Body of pancreas (tissue), 4 donors: Measurements from ENCODE around the gene NKX2-4. TPM values are rescaled to one million over a fixed set of nuclear protein-coding genes. Genes with fewer than 3 reads are reported as not detected.
"Not testable (repeated sequence)": the region's sequence is repeated elsewhere in the genome, so short reads cannot be mapped to it uniquely, and the experiment has no call there.

Source experiments
- ATAC-seq: fragments of 150-250 bp; one replicate; pipeline ENCODE4 v1.9.1; 2016
- DNase-seq, 4 donors: peaks; one replicate each; pipeline ENCODE4 v3.0.0-alpha.2; 2019
- H3K27ac ChIP-seq, 4 donors: fragments of 200-600 bp; sonication (generic); 1 replicate in 3 of 4; 2 replicates in 1 of 4; pipeline versions ENCODE4 v1.5.1 to v1.6.1; 2016 to 2019; ENCODE audit warnings: mild to moderate bottlenecking in 1 of 4, mixed read lengths in 1 of 4, moderate library complexity in 1 of 4
- H3K27me3 ChIP-seq, 2 donors: fragments of 200-600 bp; sonication (generic); one replicate each; pipeline ENCODE4 v1.6.0; 2016; ENCODE audit warnings: mild to moderate bottlenecking in 1 of 2
- H3K36me3 ChIP-seq, 2 donors: fragments of 200-600 bp; sonication (generic); replicated peaks in 1 of 2; 2 replicates each; pipeline ENCODE4 v1.5.1; 2016; ENCODE audit warnings: low read depth in 2 of 2; ENCODE audit not compliant: insufficient read depth in 1 of 2
- H3K4me1 ChIP-seq: fragments of 200-600 bp; sonication (generic); one replicate; pipeline ENCODE4 v1.6.0; 2016
- H3K4me3 ChIP-seq, 2 donors: fragments of 200-600 bp; sonication (generic); 1 replicate in 1 of 2; 2 replicates in 1 of 2; pipeline ENCODE4 v1.5.1; 2016 to 2019
- H3K9me3 ChIP-seq, 3 donors: fragments of 200-600 bp; sonication (generic); 1 replicate in 2 of 3; 2 replicates in 1 of 3; pipeline ENCODE4 v1.5.1; 2016
- CTCF ChIP-seq, 7 experiments: fragments of 450-650 bp in 4 of 7; fragments of 200-600 bp in 3 of 7; sonication (generic) in 3 of 7; IDR thresholded peaks; one replicate each; pipeline ENCODE4 v1.5.1; 2016 to 2019; ENCODE audit warnings: antibody characterized with exemption in 7 of 7
- POLR2A ChIP-seq, 3 donors: fragments of 450-650 bp; IDR thresholded peaks; one replicate each; pipeline ENCODE4 v1.6.1; 2016; ENCODE audit warnings: antibody characterized with exemption in 3 of 3, mild to moderate bottlenecking in 2 of 3
- WGBS, 2 donors: methylation state at CpG; one replicate each; pipeline ENCODE4 v1.1.5; 2017; 5-methylcytosine and 5-hydroxymethylcytosine counted together
- intact Hi-C: fragments of 100-400 bp; cut with DNase I; formaldehyde crosslinking; loops from one replicate; pipeline ENCODE4 v1.15.1; 2023
- total RNA-seq, 2 donors: library from RNA; depleted of rRNA; stranded (reverse); fragments of >200 nt; gene quantifications; one replicate each; pipeline ENCODE4 v1.1.0, GENCODE V29; 2016

NKX2-4 gene
- total RNA-seq, 2 donors from 2014 or later = not detected

- no peak for ATAC-seq
- Histone ChIP-seq H3K4me3 (no peak overlapping the region), H3K27me3 (no peaks in the 10 kb centered on the region), H3K27ac (no peak overlapping the region), H3K4me1 (no peaks in the 10 kb centered on the region), H3K9me3 (peaks cover 0 to 24% (median 0%) of the 10 kb centered on the region in 3 donors), H3K36me3 (no peaks in the 10 kb centered on the region)
- no peak for TF ChIP-seq POLR2A (IDR thresholded peaks at IDR 0.05)
- TF ChIP-seq CTCF (IDR thresholded peaks at IDR 0.05) = no peak
- intact Hi-C loops = no loop called here
- WGBS, 2 donors = 81 to 82% methylated on average over 4 of the region's 4 CpGs
- no peak for DNase-seq
Measured at GRCh38 chr20:21421601-21422236, 24.4 kb upstream of the NKX2-4 start.

- 38 to 58% methylated on average over 2 of the region's 2 CpGs for WGBS, 2 donors
- not testable (repeated sequence) for H3K36me3 ChIP-seq
Measured at GRCh38 chr20:21419147-21419546, 21.8 kb upstream of the NKX2-4 start.

GRCh38 chr20:21413996-21414395 is 16.7 kb upstream of the NKX2-4 start:
- ATAC-seq, intact Hi-C loops, H3K27ac ChIP-seq, H3K4me1 ChIP-seq, H3K27me3 ChIP-seq, H3K36me3 ChIP-seq, H3K9me3 ChIP-seq, H3K4me3 ChIP-seq, DNase-seq: not testable (repeated sequence)
- 38 to 49% methylated on average over 2 of the region's 3 CpGs for WGBS, 2 donors

More at GRCh38 chr20:21419147-21419546, 21.8 kb upstream of the NKX2-4 start:
- DNase-seq, ATAC-seq, intact Hi-C loops, H3K4me3 ChIP-seq, H3K27ac ChIP-seq, H3K27me3 ChIP-seq, H3K4me1 ChIP-seq: not testable (repeated sequence)
- H3K9me3 ChIP-seq = peaks cover 0 to 13% (median 0%) of the 10 kb centered on the region in 3 donors

GRCh38 chr20:21411725-21412124 is 14.4 kb upstream of the NKX2-4 start:
- no peaks in the 10 kb centered on the region for H3K9me3 ChIP-seq
- TF ChIP-seq CTCF (IDR thresholded peaks at IDR 0.05) (no peak), POLR2A (IDR thresholded peaks at IDR 0.05) (no peak)
- DNase-seq (no peak), ATAC-seq (no peak)
- H3K4me3 ChIP-seq = no peak overlapping the region
- no peaks in the 10 kb centered on the region for H3K27me3 ChIP-seq
- H3K4me1 ChIP-seq = no peaks in the 10 kb centered on the region
- no peak overlapping the region for H3K27ac ChIP-seq
- intact Hi-C loops = no loop called here
- no peaks in the 10 kb centered on the region for H3K36me3 ChIP-seq

GRCh38 chr20:21399005-21399475 is 1.7 kb upstream of the NKX2-4 start:
- Histone ChIP-seq H3K4me1 (peaks cover 20% of the 10 kb centered on the region), H3K4me3 (no peak overlapping the region), H3K27ac (no peak overlapping the region), H3K27me3 (peaks cover 0 to 33% of the 10 kb centered on the region in 2 donors), H3K9me3 (no peaks in the 10 kb centered on the region), H3K36me3 (no peaks in the 10 kb centered on the region)
- TF ChIP-seq POLR2A (IDR thresholded peaks at IDR 0.05) (no peak), CTCF (IDR thresholded peaks at IDR 0.05) (no peak)
- DNase-seq (no peak), ATAC-seq (no peak)
- intact Hi-C loops = no loop called here
- 18 to 29% methylated on average over 5 of the region's 5 CpGs for WGBS, 2 donors
